ENCODE data around the gene PPM1N.

GRCh38 chr19:45476304-45476703 lies 21.9 kb upstream of the PPM1N start:
- TF ChIP-seq POLR2A (IDR thresholded peaks at IDR 0.05; ENCODE audit: low read depth, low read length) = no peak
- no peak for TF ChIP-seq POLR2AphosphoS5 (IDR thresholded peaks at IDR 0.05; ENCODE audit: low read depth, low read length)

Measured in GM12891 (cell line).